PC-3 (cell line): ENCODE results near the gene BIRC3.
"Not testable (repeated sequence)": the region's sequence is repeated elsewhere in the genome, so short reads cannot be mapped to it uniquely, and the experiment has no call there.

Experiments
- EZH2 ChIP-seq: fragments of 300-600 bp; sonication (generic); IDR thresholded peaks from one replicate; pipeline ENCODE4 v1.6.1; 2017; ENCODE audit warnings: antibody characterized with exemption, mild to moderate bottlenecking, low read length; ENCODE audit not compliant: unreplicated experiment
- TF ChIP-seq, protein P1 (sequence below): fragments of 300-600 bp; sonication (generic); conservative IDR thresholded peaks from 2 replicates; pipeline ENCODE4 v1.5.1; 2017; ENCODE audit warnings: antibody characterized with exemption, low read depth, mild to moderate bottlenecking, low read length

DNA sequence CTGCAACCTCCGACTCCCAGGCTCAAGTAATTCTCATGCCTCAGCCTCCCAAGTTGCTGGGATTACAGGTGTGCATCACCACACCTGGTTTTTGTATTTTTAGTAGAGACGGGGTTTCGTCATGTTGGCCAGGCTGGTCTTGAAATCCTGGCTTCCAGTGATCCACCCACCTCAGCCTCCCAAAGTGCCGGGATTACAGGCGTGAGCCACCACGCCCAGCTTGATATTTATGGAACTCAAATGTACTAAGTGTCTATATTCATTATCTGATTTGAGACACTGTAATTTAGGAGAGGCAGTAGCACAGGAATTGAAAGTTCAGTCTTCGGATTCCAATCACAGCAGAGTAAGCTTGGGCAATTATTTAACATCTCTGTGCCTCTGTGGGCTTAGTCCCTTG, 24.0 kb downstream of the BIRC3 start:
- TF ChIP-seq, protein P1, sequence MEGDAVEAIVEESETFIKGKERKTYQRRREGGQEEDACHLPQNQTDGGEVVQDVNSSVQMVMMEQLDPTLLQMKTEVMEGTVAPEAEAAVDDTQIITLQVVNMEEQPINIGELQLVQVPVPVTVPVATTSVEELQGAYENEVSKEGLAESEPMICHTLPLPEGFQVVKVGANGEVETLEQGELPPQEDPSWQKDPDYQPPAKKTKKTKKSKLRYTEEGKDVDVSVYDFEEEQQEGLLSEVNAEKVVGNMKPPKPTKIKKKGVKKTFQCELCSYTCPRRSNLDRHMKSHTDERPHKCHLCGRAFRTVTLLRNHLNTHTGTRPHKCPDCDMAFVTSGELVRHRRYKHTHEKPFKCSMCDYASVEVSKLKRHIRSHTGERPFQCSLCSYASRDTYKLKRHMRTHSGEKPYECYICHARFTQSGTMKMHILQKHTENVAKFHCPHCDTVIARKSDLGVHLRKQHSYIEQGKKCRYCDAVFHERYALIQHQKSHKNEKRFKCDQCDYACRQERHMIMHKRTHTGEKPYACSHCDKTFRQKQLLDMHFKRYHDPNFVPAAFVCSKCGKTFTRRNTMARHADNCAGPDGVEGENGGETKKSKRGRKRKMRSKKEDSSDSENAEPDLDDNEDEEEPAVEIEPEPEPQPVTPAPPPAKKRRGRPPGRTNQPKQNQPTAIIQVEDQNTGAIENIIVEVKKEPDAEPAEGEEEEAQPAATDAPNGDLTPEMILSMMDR, result not testable (repeated sequence)
- TF ChIP-seq EZH2, result not testable (repeated sequence)
